Calu3 (cell line): ENCODE results near the gene HSPA6. TPM values are rescaled to one million over a fixed set of nuclear protein-coding genes. Genes with fewer than 3 reads are reported as not detected.
"Not testable (repeated sequence)": the region's sequence is repeated elsewhere in the genome, so short reads cannot be mapped to it uniquely, and the experiment has no call there.

Experiments
- BruUV-seq: library from RNA; stranded (reverse); fragments of 400-500 nt; replicated peaks from 2 replicates; lab custom pipeline; 2021; lab: Mats Ljungman, UMichigan
- CTCF ChIA-PET: fragments of 300-600 bp; sonication (Branson Sonifier 250); formaldehyde crosslinking; loops from one replicate; lab custom pipeline; 2022; ENCODE audit warnings: antibody characterized with exemption; lab: Charles Lee
- DNase-seq: peaks from one replicate; pipeline ENCODE4 v3.0.0; 2022
- H3K27ac Mint-ChIP-seq: one replicate; pipeline ENCODE4 v1.8.0; 2022; ENCODE audit warnings: mixed read lengths; ENCODE audit not compliant: unreplicated experiment
- H3K27me3 Mint-ChIP-seq: one replicate; pipeline ENCODE4 v1.8.0; 2022; ENCODE audit warnings: mixed read lengths; ENCODE audit not compliant: unreplicated experiment
- H3K36me3 Mint-ChIP-seq: one replicate; pipeline ENCODE4 v1.8.0; 2022; ENCODE audit warnings: mild to moderate bottlenecking, moderate library complexity, mixed read lengths; ENCODE audit not compliant: insufficient read depth, unreplicated experiment
- H3K4me1 Mint-ChIP-seq: one replicate; pipeline ENCODE4 v1.8.0; 2022; ENCODE audit warnings: mild to moderate bottlenecking, low read depth, mixed read lengths; ENCODE audit not compliant: unreplicated experiment
- H3K4me3 Mint-ChIP-seq: one replicate; pipeline ENCODE4 v1.8.0; 2022; ENCODE audit warnings: mild to moderate bottlenecking, low read depth, moderate library complexity, mixed read lengths; ENCODE audit not compliant: unreplicated experiment
- H3K9me3 Mint-ChIP-seq: one replicate; pipeline ENCODE4 v1.8.0; 2022; ENCODE audit warnings: low read depth, mixed read lengths; ENCODE audit not compliant: unreplicated experiment
- CTCF ChIP-seq: fragments of 200-600 bp; IDR thresholded peaks from one replicate; pipeline ENCODE4 v1.8.0; 2022; ENCODE audit warnings: antibody characterized with exemption; ENCODE audit not compliant: unreplicated experiment
- intact Hi-C: fragments of 100-400 bp; cut with micrococcal nuclease; formaldehyde crosslinking; loops from one replicate; pipeline ENCODE4 v1.10.0; 2022; ENCODE audit not compliant: unreplicated experiment
- total RNA-seq: library from RNA; stranded (reverse); gene quantifications from 2 replicates; pipeline ENCODE4 v1.2.3, GENCODE V29; 2022

Gene HSPA6
- total RNA-seq, 1 experiment from 2014 or later: 1.3 TPM

- H3K4me1 Mint-ChIP-seq, BruUV-seq, CTCF ChIA-PET, H3K9me3 Mint-ChIP-seq, DNase-seq, intact Hi-C loops, H3K27me3 Mint-ChIP-seq: not testable (repeated sequence)
- Mint-ChIP-seq H3K4me3 (peak overlapping the region; percentile 79), H3K36me3 (peaks cover 26% of the 10 kb centered on the region), H3K27ac (peak overlapping the region; percentile 97)
These were observed 5.2 kb downstream of the HSPA6 start for GRCh38 chr1:161529463-161530104.

DNA sequence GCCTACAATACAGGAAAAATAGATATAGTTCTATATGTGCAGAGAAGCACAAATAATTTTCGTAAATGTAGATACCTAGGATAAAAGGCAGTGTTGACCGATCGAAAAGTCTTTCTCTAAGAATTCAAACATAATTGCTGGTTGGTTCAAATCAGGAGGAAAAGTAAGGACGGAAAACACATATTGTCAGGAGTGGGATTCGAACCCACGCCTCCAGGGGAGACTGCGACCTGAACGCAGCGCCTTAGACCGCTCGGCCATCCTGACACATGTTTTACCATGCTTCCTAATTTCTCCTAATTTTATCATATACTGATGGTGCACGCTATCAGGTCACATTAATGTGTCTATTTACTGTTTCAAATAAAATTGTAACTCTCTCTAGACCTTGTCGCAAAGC is 5.8 kb downstream of the HSPA6 start:
- H3K4me1 Mint-ChIP-seq, H3K27me3 Mint-ChIP-seq, BruUV-seq, CTCF ChIA-PET, H3K9me3 Mint-ChIP-seq, intact Hi-C loops: not testable (repeated sequence)
- Mint-ChIP-seq H3K27ac (peak overlapping the region; percentile 97), H3K36me3 (peaks cover 22% of the 10 kb centered on the region), H3K4me3 (peak overlapping the region; percentile 79)
- DNase-seq: peak; percentile 83

DNA sequence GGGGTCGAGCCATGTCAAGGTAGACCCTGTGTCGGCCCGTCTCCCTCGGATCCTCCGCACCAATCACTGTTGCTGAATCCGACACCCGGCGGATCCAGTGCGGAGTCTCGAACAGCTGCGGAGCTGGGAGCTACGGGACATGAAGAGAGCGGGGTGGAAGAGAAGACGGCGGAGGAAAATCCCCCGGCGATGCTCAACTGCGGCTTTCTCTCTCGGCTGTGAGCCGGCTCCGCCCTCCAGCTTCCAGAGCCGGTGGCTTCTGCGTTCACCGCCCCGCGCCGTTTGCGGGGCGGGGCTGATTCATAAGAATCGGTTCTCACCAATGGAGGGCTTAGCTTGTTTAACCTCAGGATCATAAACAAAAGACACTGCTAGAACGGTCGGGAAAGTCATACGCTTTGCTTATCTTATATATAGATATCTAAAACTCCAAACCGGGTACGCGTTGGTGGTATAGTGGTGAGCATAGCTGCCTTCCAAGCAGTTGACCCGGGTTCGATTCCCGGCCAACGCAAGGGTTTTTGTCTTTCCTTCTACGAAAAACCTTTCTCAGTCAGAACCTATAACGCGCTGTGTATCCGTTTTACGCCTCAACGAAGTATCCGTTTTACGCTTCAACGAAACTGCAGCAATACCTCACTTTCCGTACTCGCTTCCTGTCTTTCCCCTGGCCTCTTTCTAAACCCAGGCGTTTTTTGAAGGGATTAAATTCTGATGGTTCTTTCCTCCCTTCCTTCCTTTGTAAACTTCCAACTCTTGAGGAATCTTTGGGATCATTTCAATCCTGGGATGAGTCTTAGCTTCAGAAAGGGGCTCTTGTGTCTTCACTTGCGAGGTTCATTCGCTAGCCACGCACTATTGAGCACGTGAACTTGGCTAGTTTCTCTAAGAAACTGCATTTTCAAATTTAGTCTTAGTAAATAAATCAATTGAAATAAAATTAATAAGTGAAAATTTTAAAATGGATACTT is 6.6 kb downstream of the HSPA6 start:
- peaks cover 20% of the 10 kb centered on the region for H3K36me3 Mint-ChIP-seq
- intact Hi-C loops, H3K27me3 Mint-ChIP-seq, H3K4me1 Mint-ChIP-seq, H3K9me3 Mint-ChIP-seq: not testable (repeated sequence)
- DNase-seq: peak; percentile 91
- peak overlapping the region; percentile 79 for H3K4me3 Mint-ChIP-seq
- TSS peak; percentile 98 for BruUV-seq
- H3K27ac Mint-ChIP-seq: peak overlapping the region; percentile 97
- CTCF ChIA-PET: interaction anchor here (0.9 kb wide), 1 partner anchor 208 kb away, joined by 4 read pairs; no protein-coding TSS in a partner anchor

DNA sequence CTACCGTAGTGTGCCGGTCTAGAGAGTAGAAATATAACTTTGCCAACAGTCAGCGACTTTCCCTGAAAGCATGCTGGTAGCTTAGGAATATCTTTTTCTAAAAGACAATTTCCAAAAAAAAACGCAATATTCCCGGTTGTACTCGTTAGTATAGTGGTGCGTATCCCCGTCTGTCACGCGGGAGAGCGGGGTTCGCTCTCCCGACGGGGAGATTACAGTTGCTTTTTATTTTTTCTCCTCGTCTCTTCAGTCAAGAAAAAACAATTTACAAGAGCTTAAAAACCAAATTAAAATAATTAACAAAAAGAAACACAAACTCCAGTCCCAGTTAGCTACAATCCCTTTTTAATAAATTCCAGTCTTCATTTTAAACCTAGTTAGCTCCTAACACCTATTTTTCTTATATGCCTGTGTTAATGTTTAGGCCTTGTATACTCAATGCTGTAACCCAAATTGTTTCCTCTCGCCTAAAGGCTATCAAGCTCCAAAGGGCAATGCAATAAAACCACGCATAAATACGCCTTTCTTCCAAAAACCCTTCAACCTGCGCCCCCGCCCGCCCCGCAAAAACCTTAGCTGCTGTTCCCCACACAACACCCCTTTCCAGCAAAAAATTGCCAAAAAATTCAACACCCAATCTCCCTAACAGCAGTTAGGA is 7.8 kb downstream of the HSPA6 start:
- H3K9me3 Mint-ChIP-seq: peaks cover 3% of the 10 kb centered on the region
- no peaks in the 10 kb centered on the region for H3K27me3 Mint-ChIP-seq
- intact Hi-C loops: no loop called here
- H3K36me3 Mint-ChIP-seq: peaks cover 17% of the 10 kb centered on the region
- no TSS peak for BruUV-seq
- peak overlapping the region; percentile 14 for H3K4me3 Mint-ChIP-seq
- no peak overlapping the region for H3K27ac Mint-ChIP-seq
- no peak for TF ChIP-seq CTCF
- no peak for DNase-seq
- H3K4me1 Mint-ChIP-seq: peaks cover 4% of the 10 kb centered on the region
- CTCF ChIA-PET: no interaction called here

GRCh38 chr1:161532644-161533567 is 8.6 kb downstream of the HSPA6 start:
- H3K27me3 Mint-ChIP-seq, H3K4me1 Mint-ChIP-seq: not testable (repeated sequence)

GRCh38 chr1:161537068-161537669 is 12.8 kb downstream of the HSPA6 start:
- Mint-ChIP-seq H3K27me3 (peaks cover 10% of the 10 kb centered on the region), H3K36me3 (peaks cover 17% of the 10 kb centered on the region)
- CTCF ChIA-PET, H3K4me3 Mint-ChIP-seq, DNase-seq, BruUV-seq, H3K4me1 Mint-ChIP-seq, H3K27ac Mint-ChIP-seq, intact Hi-C loops, H3K9me3 Mint-ChIP-seq: not testable (repeated sequence)

More at GRCh38 chr1:161532644-161533567, 8.6 kb downstream of the HSPA6 start:
- CTCF ChIA-PET, H3K27ac Mint-ChIP-seq, BruUV-seq, H3K4me3 Mint-ChIP-seq, H3K9me3 Mint-ChIP-seq, intact Hi-C loops, DNase-seq: not testable (repeated sequence)
- peaks cover 17% of the 10 kb centered on the region for H3K36me3 Mint-ChIP-seq

GRCh38 chr1:161538925-161539479 is 14.7 kb downstream of the HSPA6 start:
- DNase-seq, intact Hi-C loops, H3K4me1 Mint-ChIP-seq, H3K27ac Mint-ChIP-seq, H3K9me3 Mint-ChIP-seq, BruUV-seq: not testable (repeated sequence)
- H3K4me3 Mint-ChIP-seq: peak overlapping the region; percentile 92
- H3K36me3 Mint-ChIP-seq: peaks cover 17% of the 10 kb centered on the region
- peaks cover 26% of the 10 kb centered on the region for H3K27me3 Mint-ChIP-seq
- CTCF ChIA-PET: interaction anchor here (1.5 kb wide), 1 partner anchor 200 kb away, joined by 3 read pairs; no protein-coding TSS in a partner anchor
